GM12878 (cell line): ENCODE data around the gene GZMA. TPM values are rescaled to one million over a fixed set of nuclear protein-coding genes. Genes with fewer than 3 reads are reported as not detected.

ENCODE experiments used
- ATAC-seq: fragments of 200-7000 bp; cut with Tn5 transposase; 3 replicates; pipeline ENCODE4 v1.9.1; 2020; ENCODE audit warnings: mild to moderate bottlenecking, moderate library complexity
- BruUV-seq: library from RNA; stranded (reverse); fragments of 400-500 nt; replicated peaks from 2 replicates; lab custom pipeline; 2021; lab: Mats Ljungman, UMichigan
- CTCF ChIA-PET: fragments of 300-600 bp; sonication (Branson Sonifier 250); formaldehyde crosslinking; extraction: SDS; loops from one replicate; lab custom pipeline; 2021; ENCODE audit warnings: inconsistent platforms; lab: Yijun Ruan, JAX
- POLR2A ChIA-PET: fragments of 350-600 bp; formaldehyde crosslinking; extraction: SDS; loops from one replicate; lab custom pipeline; 2021; ENCODE audit warnings: inconsistent platforms; lab: Charles Lee
- RAD21 ChIA-PET: fragments of 300-600 bp; sonication (Branson Sonifier 250); formaldehyde crosslinking; loops from one replicate; lab custom pipeline; 2023; ENCODE audit warnings: antibody characterized with exemption; ENCODE audit not compliant: unreplicated experiment; lab: Charles Lee
- SMC1A ChIA-PET: fragments of 300-600 bp; sonication (Branson Sonifier 250); formaldehyde crosslinking; loops from one replicate; lab custom pipeline; 2023; ENCODE audit not compliant: unreplicated experiment, uncharacterized antibody; lab: Charles Lee
- DNase-seq: peaks from one replicate; pipeline ENCODE4 v3.0.0-alpha.2; 2011; ENCODE audit warnings: low read depth, low spot score
- FAIRE-seq: peaks from 3 replicates; lab custom pipeline; 2011; peaks lifted over from hg19 to GRCh38; lab: Jason Lieb, UNC
- H2AFZ ChIP-seq: 2 replicates; pipeline ENCODE4 v1.6.0; 2011; ENCODE audit warnings: low read depth, low read length, control low read depth; ENCODE audit not compliant: control insufficient read depth
- H3K27ac ChIP-seq: 2 replicates; pipeline ENCODE4 v1.5.1; 2011; ENCODE audit warnings: control low read depth; ENCODE audit not compliant: control insufficient read depth, insufficient read depth
- H3K27me3 ChIP-seq, 2 experiments: replicated peaks in 1 of 2; 2 replicates each; pipeline versions ENCODE4 v1.6.0 to v1.6.1; 2011; ENCODE audit warnings: low read length in 1 of 2; ENCODE audit not compliant: control insufficient read depth in 2 of 2, insufficient read depth in 2 of 2
- H3K36me3 ChIP-seq, 2 experiments: 2 replicates each; pipeline ENCODE4 v1.5.1; 2011; ENCODE audit warnings: low read length in 1 of 2; ENCODE audit not compliant: control insufficient read depth in 2 of 2, insufficient read depth in 2 of 2
- H3K4me1 ChIP-seq: 2 replicates; pipeline ENCODE4 v1.6.1; 2011; ENCODE audit warnings: mild to moderate bottlenecking, low read length, moderate library complexity, mixed read lengths; ENCODE audit not compliant: control insufficient read depth, insufficient read depth
- H3K4me2 ChIP-seq: 2 replicates; pipeline ENCODE4 v1.6.0; 2011; ENCODE audit warnings: control low read depth; ENCODE audit not compliant: control insufficient read depth, insufficient read depth
- H3K4me3 ChIP-seq: fragments of 200-600 bp; sonication (generic); 2 replicates; pipeline ENCODE4 v1.5.1; 2016
- H3K79me2 ChIP-seq: 2 replicates; pipeline ENCODE4 v1.6.0; 2011; ENCODE audit warnings: low read length; ENCODE audit not compliant: control insufficient read depth, insufficient read depth
- H3K9ac ChIP-seq: 2 replicates; pipeline ENCODE4 v1.8.0; 2011; ENCODE audit warnings: low read length, control low read depth, mixed read lengths; ENCODE audit not compliant: control insufficient read depth, insufficient read depth
- H3K9me3 ChIP-seq: replicated peaks from 3 replicates; pipeline ENCODE4 v1.5.1; 2011; ENCODE audit warnings: mild to moderate bottlenecking, low read length; ENCODE audit not compliant: control insufficient read depth, insufficient read depth
- H4K20me1 ChIP-seq: 2 replicates; pipeline ENCODE4 v1.6.0; 2011; ENCODE audit not compliant: control insufficient read depth, insufficient read depth
- ASH2L ChIP-seq: fragments of 300-600, 200-600 bp; sonication (generic); IDR thresholded peaks from 2 replicates; pipeline ENCODE4 v1.6.1; 2017; ENCODE audit warnings: low read depth, mild to moderate bottlenecking, borderline replicate concordance
- BCL11A ChIP-seq: IDR thresholded peaks from 2 replicates; pipeline ENCODE4 v1.6.1; 2011; ENCODE audit warnings: low read depth, low read length
- CBFB ChIP-seq: IDR thresholded peaks from 2 replicates; pipeline ENCODE4 v1.6.1; 2016; ENCODE audit warnings: antibody characterized with exemption, low read depth
- CUX1 ChIP-seq: IDR thresholded peaks from 2 replicates; pipeline ENCODE4 v1.6.1; 2012; ENCODE audit warnings: improper control_type of control experiment, low read depth, low read length; ENCODE audit not compliant: insufficient replicate concordance
- FOS ChIP-seq: IDR thresholded peaks from 3 replicates; pipeline ENCODE4 v1.6.1; 2011; ENCODE audit warnings: borderline replicate concordance; ENCODE audit not compliant: insufficient read length; ENCODE audit errors: extremely low read depth
- KAT2A ChIP-seq: conservative IDR thresholded peaks from 2 replicates; pipeline ENCODE4 v1.6.1; 2011; ENCODE audit warnings: low read depth, low read length; ENCODE audit not compliant: control insufficient read depth
- MTA3 ChIP-seq: IDR thresholded peaks from 2 replicates; pipeline ENCODE4 v1.6.1; 2012; ENCODE audit warnings: low read length, inconsistent platforms, borderline replicate concordance
- PML ChIP-seq: IDR thresholded peaks from 2 replicates; pipeline ENCODE4 v1.6.1; 2012; ENCODE audit warnings: low read length, inconsistent platforms
- RAD51 ChIP-seq: fragments of 450-650 bp; IDR thresholded peaks from 2 replicates; pipeline ENCODE4 v1.6.1; 2016; ENCODE audit warnings: moderate library complexity, mild to moderate bottlenecking, inconsistent platforms
- RB1 ChIP-seq: fragments of 450-650 bp; formaldehyde crosslinking; IDR thresholded peaks from 2 replicates; pipeline ENCODE4 v1.6.1; 2017; ENCODE audit warnings: mild to moderate bottlenecking, borderline replicate concordance
- SMAD5 ChIP-seq: IDR thresholded peaks from 2 replicates; pipeline ENCODE4 v1.6.1; 2016; ENCODE audit warnings: antibody characterized with exemption, low read depth
- SPI1 ChIP-seq: IDR thresholded peaks from 2 replicates; pipeline ENCODE4 v1.6.1; 2011; ENCODE audit warnings: low read depth, mild to moderate bottlenecking, low read length, moderate library complexity, borderline replicate concordance; ENCODE audit not compliant: insufficient read depth
- SUZ12 ChIP-seq: fragments of 200-600 bp; sonication (generic); IDR thresholded peaks from one replicate; pipeline ENCODE4 v1.6.1; 2018; ENCODE audit warnings: antibody characterized with exemption, mild to moderate bottlenecking; ENCODE audit not compliant: unreplicated experiment
- TBL1XR1 ChIP-seq: IDR thresholded peaks from 2 replicates; pipeline ENCODE4 v1.6.1; 2012; ENCODE audit warnings: low read depth, low read length, improper control_type of control experiment
- WGBS: methylation state at CpG from one replicate; pipeline ENCODE4 v1.1.6; 2016; ENCODE audit warnings: low lambda C conversion rate; ENCODE audit not compliant: insufficient replicate concordance, insufficient coverage; ENCODE audit errors: missing lambda C conversion rate; 5-methylcytosine and 5-hydroxymethylcytosine counted together
- in situ Hi-C: fragments of 300-500 bp; cut with MboI; formaldehyde crosslinking; loops from 9 replicates; pipeline ENCODE4 v1.14.3; 2018; ENCODE audit warnings: mixed read lengths
- intact Hi-C: fragments of 100-400 bp; cut with micrococcal nuclease; formaldehyde crosslinking; loops from one replicate; pipeline ENCODE4 v1.14.2; 2022; ENCODE audit not compliant: unreplicated experiment
- polyA plus RNA-seq, 11 experiments: library from polyadenylated mRNA; depleted of rRNA in 4 of 11; unstranded in 6 of 11; stranded (reverse) in 5 of 11; fragments of >200 nt; fragmentation: Nextera tagmentation in 4 of 11; fragmentation: Illumina TruSeq in 1 of 11; extraction: Ambion mirVana in 4 of 11; extraction: Trizol in 1 of 11; gene quantifications; 1 replicate in 1 of 11; 2 replicates in 10 of 11; pipeline versions ENCODE4 v1.2.1 to v1.2.3, GENCODE V29; 2011 to 2016; ENCODE audit warnings: inconsistent platforms in 2 of 11, missing spikeins in 2 of 11, low read depth in 1 of 11
- total RNA-seq, 4 experiments: library from RNA; depleted of rRNA in 3 of 4; stranded (reverse); fragments of >200 nt in 3 of 4; fragmentation: Illumina TruSeq in 1 of 4; extraction: Trizol in 1 of 4; gene quantifications; 2 replicates each; pipeline versions ENCODE4 v1.2.1 to v1.2.3, GENCODE V29; 2013 to 2021
- TF ChIP-seq, protein P1 (sequence below): IDR thresholded peaks from 2 replicates; pipeline ENCODE4 v1.6.1; 2012; ENCODE audit warnings: low read depth, low read length, improper control_type of control experiment
- TF ChIP-seq, protein P2 (sequence below): IDR thresholded peaks from 2 replicates; pipeline ENCODE4 v1.6.1; 2012; ENCODE audit warnings: low read length, inconsistent platforms

GZMA gene
- total and polyA plus RNA-seq, 10 of the 15 experiments (the other 5 are each of a cell fraction or from before 2014, with no cell fraction given) = 0.18 TPM; not detected in 9

DNA sequence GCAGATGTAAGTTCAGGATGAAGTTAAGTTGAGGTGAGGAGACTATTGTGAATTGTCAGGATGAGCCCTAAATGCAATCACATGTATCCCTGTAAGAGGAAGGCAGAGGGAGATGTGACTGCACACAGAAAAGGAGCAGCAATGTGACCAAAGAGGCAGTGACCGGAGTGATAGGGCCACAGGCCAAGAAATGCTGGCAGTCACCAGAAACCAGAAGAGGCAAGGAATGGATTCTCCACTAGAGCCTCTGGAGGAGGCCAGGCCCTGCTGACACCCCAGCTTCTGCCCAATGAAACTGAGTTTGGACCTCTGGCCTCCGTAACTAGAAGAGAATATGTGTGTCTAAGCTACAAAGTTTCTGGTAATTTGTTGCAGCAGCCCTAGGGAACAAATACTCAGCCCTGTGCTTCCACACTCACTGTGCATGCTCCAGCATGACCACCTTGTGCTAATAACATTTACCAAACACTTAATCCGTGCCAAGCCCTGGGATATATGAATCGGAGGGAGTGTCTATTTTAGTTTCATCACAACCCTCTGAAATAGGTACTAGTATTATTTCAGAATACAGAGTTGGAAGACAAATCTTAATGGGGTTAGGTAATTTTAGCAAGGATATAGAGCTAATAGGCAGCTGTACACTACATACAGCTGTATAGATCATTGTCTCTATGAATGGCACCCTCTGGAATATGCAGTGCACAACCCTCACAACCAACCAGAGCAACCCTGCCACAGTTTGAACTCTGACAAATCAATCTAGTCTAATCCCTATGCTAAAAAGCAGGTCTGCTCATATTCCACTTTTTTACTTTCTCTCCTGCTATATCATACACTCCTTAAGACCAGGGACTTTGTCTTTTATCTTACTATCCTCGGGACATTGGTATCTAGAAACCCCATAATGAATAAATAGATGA, 49.7 kb downstream of the GZMA start:
- FAIRE-seq = no peak

More for the DNA sequence above, 49.7 kb downstream of the GZMA start:
- BruUV-seq = no TSS peak
- intact Hi-C loops (no loop called here), in situ Hi-C loops (loop anchor here (5.0 kb wide), 1 partner anchor 635 kb away; the partner anchor contains the start of gene SNX18)
- DNase-seq (no peak), ATAC-seq (no peak)
- no peaks in the 10 kb centered on the region for H3K4me1 ChIP-seq
- TF ChIP-seq, protein P1, sequence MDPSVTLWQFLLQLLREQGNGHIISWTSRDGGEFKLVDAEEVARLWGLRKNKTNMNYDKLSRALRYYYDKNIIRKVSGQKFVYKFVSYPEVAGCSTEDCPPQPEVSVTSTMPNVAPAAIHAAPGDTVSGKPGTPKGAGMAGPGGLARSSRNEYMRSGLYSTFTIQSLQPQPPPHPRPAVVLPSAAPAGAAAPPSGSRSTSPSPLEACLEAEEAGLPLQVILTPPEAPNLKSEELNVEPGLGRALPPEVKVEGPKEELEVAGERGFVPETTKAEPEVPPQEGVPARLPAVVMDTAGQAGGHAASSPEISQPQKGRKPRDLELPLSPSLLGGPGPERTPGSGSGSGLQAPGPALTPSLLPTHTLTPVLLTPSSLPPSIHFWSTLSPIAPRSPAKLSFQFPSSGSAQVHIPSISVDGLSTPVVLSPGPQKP = no peak
- TF ChIP-seq SMAD5 = no peak
- TF ChIP-seq RB1 = no peak
- TF ChIP-seq PML = no peak
- TF ChIP-seq CBFB = no peak
- TF ChIP-seq, protein P2, sequence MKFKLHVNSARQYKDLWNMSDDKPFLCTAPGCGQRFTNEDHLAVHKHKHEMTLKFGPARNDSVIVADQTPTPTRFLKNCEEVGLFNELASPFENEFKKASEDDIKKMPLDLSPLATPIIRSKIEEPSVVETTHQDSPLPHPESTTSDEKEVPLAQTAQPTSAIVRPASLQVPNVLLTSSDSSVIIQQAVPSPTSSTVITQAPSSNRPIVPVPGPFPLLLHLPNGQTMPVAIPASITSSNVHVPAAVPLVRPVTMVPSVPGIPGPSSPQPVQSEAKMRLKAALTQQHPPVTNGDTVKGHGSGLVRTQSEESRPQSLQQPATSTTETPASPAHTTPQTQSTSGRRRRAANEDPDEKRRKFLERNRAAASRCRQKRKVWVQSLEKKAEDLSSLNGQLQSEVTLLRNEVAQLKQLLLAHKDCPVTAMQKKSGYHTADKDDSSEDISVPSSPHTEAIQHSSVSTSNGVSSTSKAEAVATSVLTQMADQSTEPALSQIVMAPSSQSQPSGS = no peak
- no peak for TF ChIP-seq TBL1XR1
- TF ChIP-seq RAD51 = no peak
- TF ChIP-seq SUZ12 = no peak
- TF ChIP-seq CUX1 = no peak
- TF ChIP-seq SPI1 = no peak
- TF ChIP-seq ASH2L = no peak
- TF ChIP-seq BCL11A = no peak
- TF ChIP-seq KAT2A = no peak
- TF ChIP-seq MTA3 = no peak
- TF ChIP-seq FOS = no peak
- H3K27me3 ChIP-seq = 0 out of 4 replicates have a peak, but pooled peaks cover 0 to 2% of the 10 kb centered on the region in 2 experiments
- H3K9me3 ChIP-seq = no peaks in the 10 kb centered on the region
- ChIA-PET RAD21 (no interaction called here), SMC1A (no interaction called here), POLR2A (interaction anchor here (0.5 to 0.7 kb wide), 2 partner anchors 22 to 35 kb away, joined by 5 to 6 read pairs; no protein-coding TSS in a partner anchor), CTCF (no interaction called here)
- no peaks in the 10 kb centered on the region for H4K20me1 ChIP-seq
- 41% methylated on average over 5 of the region's 5 CpGs for WGBS
- H2AFZ ChIP-seq = no peak overlapping the region
- H3K4me2 ChIP-seq = no peak overlapping the region
- no peak overlapping the region for H3K9ac ChIP-seq
- H3K36me3 ChIP-seq = no peaks in the 10 kb centered on the region
- H3K27ac ChIP-seq = no peak overlapping the region
- no peaks in the 10 kb centered on the region for H3K79me2 ChIP-seq
- H3K4me3 ChIP-seq = no peak overlapping the region
